Natural killer cell (primary cell): ENCODE results near the gene ATIC. TPM values are rescaled to one million over a fixed set of nuclear protein-coding genes. Genes with fewer than 3 reads are reported as not detected.

Experiments used
- ATAC-seq, 3 donors: fragments of 150-1000 bp in 2 of 3; fragments of 200-7000 bp in 1 of 3; cut with Tn5 transposase; 1 replicate in 1 of 3; 2 replicates in 2 of 3; pipeline ENCODE4 v1.10.0; 2021; ENCODE audit warnings: mild to moderate bottlenecking in 2 of 3, moderate library complexity in 2 of 3
- DNase-seq, 2 donors: peaks; one replicate each; pipeline versions ENCODE4 v3.0.0 to v3.0.0-alpha.2; 2013 to 2021; ENCODE audit warnings: mixed read lengths in 1 of 2
- H3K27ac ChIP-seq: one replicate; pipeline ENCODE4 v1.5.1; 2013; ENCODE audit warnings: mild to moderate bottlenecking, low read length
- H3K27me3 ChIP-seq: one replicate; pipeline ENCODE4 v1.6.1; 2013; ENCODE audit warnings: low read length; ENCODE audit not compliant: control insufficient read depth, insufficient read depth
- H3K36me3 ChIP-seq: one replicate; pipeline ENCODE4 v1.6.1; 2013; ENCODE audit warnings: low read length; ENCODE audit not compliant: control insufficient read depth, insufficient read depth
- H3K4me1 ChIP-seq: one replicate; pipeline ENCODE4 v1.6.1; 2013; ENCODE audit warnings: low read length; ENCODE audit not compliant: control insufficient read depth, insufficient read depth
- H3K4me3 ChIP-seq: one replicate; pipeline ENCODE4 v1.5.1; 2013; ENCODE audit warnings: low read length
- H3K9me3 ChIP-seq: one replicate; pipeline ENCODE4 v1.6.1; 2013; ENCODE audit warnings: low read length; ENCODE audit not compliant: control insufficient read depth, insufficient read depth
- H3K27ac Mint-ChIP-seq, 2 donors: one replicate each; pipeline ENCODE4 v1.8.0; 2022; ENCODE audit warnings: mild to moderate bottlenecking in 2 of 2, mixed read lengths in 2 of 2, moderate library complexity in 1 of 2
- H3K27me3 Mint-ChIP-seq, 2 donors: one replicate each; pipeline ENCODE4 v1.8.0; 2022; ENCODE audit warnings: low read depth in 2 of 2, mixed read lengths in 2 of 2
- H3K36me3 Mint-ChIP-seq: one replicate; pipeline ENCODE4 v1.8.0; 2022; ENCODE audit warnings: mixed read lengths
- H3K4me1 Mint-ChIP-seq, 2 donors: one replicate each; pipeline ENCODE4 v1.8.0; 2022; ENCODE audit warnings: mixed read lengths in 2 of 2
- H3K4me3 Mint-ChIP-seq: one replicate; pipeline ENCODE4 v1.8.0; 2022; ENCODE audit warnings: mild to moderate bottlenecking, moderate library complexity, mixed read lengths
- H3K9me3 Mint-ChIP-seq, 2 donors: one replicate each; pipeline ENCODE4 v1.8.0; 2022; ENCODE audit warnings: mixed read lengths in 2 of 2
- WGBS: methylation state at CpG from one replicate; pipeline ENCODE4 v1.1.7; 2013; ENCODE audit warnings: missing lambda C conversion rate; ENCODE audit not compliant: insufficient coverage; 5-methylcytosine and 5-hydroxymethylcytosine counted together
- intact Hi-C: fragments of 100-400 bp; cut with micrococcal nuclease; formaldehyde crosslinking; loops from one replicate; pipeline ENCODE4 v1.14.2; 2022
- total RNA-seq, 4 donors: library from RNA; stranded (reverse); fragments of 120-200 nt in 1 of 4; gene quantifications; one replicate each; pipeline versions ENCODE4 v1.2.3 to v1.2.4, GENCODE V29; 2013 to 2022
- TF ChIP-seq, protein P1 (sequence below): fragments of 200-600 bp; IDR thresholded peaks from one replicate; pipeline ENCODE4 v1.8.0; 2022; ENCODE audit warnings: antibody characterized with exemption

ATIC gene
- total RNA-seq, 3 donors from 2014 or later (not counting 1 experiment from before 2014, with no cell fraction given), result 33.2 to 49.9 (median 44.5) TPM

DNA sequence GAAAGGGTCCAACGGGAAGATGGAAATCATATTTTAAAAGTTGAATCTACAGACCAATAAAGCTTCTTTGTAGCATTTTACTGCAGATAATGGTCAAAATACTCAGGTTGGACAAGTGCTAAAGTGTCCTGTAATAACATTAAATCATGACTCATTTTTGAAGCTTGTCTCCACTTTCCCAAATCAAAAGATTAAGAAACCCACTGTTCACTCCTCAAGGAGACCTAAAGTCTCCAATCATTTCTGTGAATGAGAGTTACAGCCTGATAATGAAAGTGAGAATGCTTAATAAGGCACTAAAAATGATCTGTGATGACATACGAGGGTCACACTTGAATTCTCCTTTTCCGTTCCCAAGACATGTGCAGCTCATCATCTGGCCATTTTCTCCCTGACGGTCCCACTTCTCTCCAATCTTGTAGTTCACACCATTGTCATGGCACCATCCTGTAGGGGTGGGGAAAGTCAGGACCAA is 53.4 kb downstream of the ATIC start:
- Mint-ChIP-seq H3K27me3 (no peaks in the 10 kb centered on the region), H3K36me3 (no peaks in the 10 kb centered on the region), H3K4me1 (no peaks in the 10 kb centered on the region), H3K4me3 (no peak overlapping the region), H3K27ac (no peak overlapping the region), H3K9me3 (no peaks in the 10 kb centered on the region)
- Histone ChIP-seq H3K4me1 (no peaks in the 10 kb centered on the region), H3K27me3 (no peaks in the 10 kb centered on the region), H3K4me3 (no peak overlapping the region), H3K36me3 (no peaks in the 10 kb centered on the region), H3K9me3 (no peaks in the 10 kb centered on the region), H3K27ac (no peak overlapping the region)
- ATAC-seq (no peak), DNase-seq (no peak)
- 85% methylated on average over 2 of the region's 4 CpGs for WGBS
- TF ChIP-seq, protein P1, sequence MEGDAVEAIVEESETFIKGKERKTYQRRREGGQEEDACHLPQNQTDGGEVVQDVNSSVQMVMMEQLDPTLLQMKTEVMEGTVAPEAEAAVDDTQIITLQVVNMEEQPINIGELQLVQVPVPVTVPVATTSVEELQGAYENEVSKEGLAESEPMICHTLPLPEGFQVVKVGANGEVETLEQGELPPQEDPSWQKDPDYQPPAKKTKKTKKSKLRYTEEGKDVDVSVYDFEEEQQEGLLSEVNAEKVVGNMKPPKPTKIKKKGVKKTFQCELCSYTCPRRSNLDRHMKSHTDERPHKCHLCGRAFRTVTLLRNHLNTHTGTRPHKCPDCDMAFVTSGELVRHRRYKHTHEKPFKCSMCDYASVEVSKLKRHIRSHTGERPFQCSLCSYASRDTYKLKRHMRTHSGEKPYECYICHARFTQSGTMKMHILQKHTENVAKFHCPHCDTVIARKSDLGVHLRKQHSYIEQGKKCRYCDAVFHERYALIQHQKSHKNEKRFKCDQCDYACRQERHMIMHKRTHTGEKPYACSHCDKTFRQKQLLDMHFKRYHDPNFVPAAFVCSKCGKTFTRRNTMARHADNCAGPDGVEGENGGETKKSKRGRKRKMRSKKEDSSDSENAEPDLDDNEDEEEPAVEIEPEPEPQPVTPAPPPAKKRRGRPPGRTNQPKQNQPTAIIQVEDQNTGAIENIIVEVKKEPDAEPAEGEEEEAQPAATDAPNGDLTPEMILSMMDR, result no peak
- intact Hi-C loops, result no loop called here

DNA sequence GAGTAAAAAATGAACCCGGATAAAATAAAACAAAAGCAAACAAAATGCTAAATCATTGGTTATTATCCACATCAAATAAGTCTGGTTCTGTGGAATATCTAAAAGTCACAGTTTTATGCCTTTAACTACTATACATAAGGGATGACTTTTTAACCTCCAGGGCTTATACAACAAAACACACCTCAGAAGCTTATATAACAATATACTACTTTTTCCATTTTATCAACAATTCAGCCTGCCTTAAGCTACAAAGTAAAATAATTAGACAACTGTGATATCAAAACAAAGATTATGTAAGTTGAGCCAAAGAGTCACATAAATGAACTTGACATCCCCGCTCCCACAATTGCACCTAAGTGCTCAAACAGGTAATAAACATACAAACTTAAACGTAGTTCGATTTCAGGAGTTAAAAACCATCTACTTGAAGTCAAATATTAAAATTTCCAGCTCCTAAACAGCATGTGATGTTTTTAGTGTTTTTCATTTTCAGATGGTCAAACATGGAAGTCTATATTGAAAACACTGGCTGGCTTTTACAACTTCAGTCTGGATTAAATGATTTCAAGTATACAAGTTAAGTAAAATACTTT is 54.7 kb downstream of the ATIC start:
- TF ChIP-seq, protein P1, result no peak
- no peak for DNase-seq
- Histone ChIP-seq H3K27me3 (no peaks in the 10 kb centered on the region), H3K9me3 (no peaks in the 10 kb centered on the region), H3K4me3 (no peak overlapping the region), H3K27ac (no peak overlapping the region), H3K4me1 (no peaks in the 10 kb centered on the region), H3K36me3 (no peaks in the 10 kb centered on the region)
- Mint-ChIP-seq H3K4me3 (no peak overlapping the region), H3K36me3 (no peaks in the 10 kb centered on the region), H3K27ac (no peak overlapping the region), H3K9me3 (no peaks in the 10 kb centered on the region), H3K4me1 (no peaks in the 10 kb centered on the region), H3K27me3 (no peaks in the 10 kb centered on the region)
- 100% methylated on average over 3 of the region's 4 CpGs for WGBS
- no peak for ATAC-seq
- intact Hi-C loops, result no loop called here

DNA sequence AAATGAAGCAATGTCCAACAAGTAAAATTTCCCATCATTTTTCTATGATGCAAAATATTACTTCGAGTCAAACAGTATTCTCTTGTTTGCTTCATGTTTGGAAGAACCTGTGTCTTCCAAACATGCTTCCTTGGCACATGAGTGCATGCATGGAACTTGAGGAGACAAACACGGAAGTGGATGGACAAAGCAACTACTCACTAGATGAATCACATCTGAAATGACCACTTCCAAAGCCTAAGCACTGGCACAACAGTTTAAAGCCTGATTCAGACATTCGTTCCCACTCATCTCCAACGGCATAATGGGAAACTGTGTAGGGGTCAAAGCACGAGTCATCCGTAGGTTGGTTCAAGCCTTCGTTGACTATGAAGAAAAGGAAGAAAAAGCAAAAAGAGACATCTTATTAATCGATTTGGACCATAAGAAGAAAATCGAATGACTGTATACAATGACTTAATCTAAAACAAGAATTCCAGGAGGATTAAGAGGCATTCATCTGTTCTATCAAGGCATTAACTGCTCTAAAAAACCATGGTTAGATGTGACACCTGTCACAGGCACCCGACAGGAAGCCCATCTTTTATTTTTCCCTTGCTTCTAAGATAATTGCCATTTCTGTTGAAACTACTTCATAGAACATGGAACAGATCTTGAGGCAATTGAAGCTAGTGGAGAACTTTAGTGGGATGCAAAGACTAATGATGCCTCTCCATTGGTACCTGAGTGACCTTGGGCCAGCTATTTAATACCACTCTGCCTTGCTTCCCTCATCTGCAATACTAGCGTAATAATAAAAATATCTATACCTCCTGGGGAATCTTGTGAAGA is 56.0 kb downstream of the ATIC start:
- Mint-ChIP-seq H3K4me1 (no peaks in the 10 kb centered on the region), H3K27me3 (no peaks in the 10 kb centered on the region), H3K4me3 (no peak overlapping the region), H3K36me3 (no peaks in the 10 kb centered on the region), H3K9me3 (no peaks in the 10 kb centered on the region), H3K27ac (no peak overlapping the region)
- no peak for ATAC-seq
- H3K27me3 ChIP-seq, result no peaks in the 10 kb centered on the region
- H3K27ac ChIP-seq, result no peak overlapping the region
- no peak for DNase-seq
- H3K4me3 ChIP-seq, result no peak overlapping the region
- 97% methylated on average over 10 of the region's 11 CpGs for WGBS
- no peaks in the 10 kb centered on the region for H3K4me1 ChIP-seq
- intact Hi-C loops, result no loop called here
- H3K36me3 ChIP-seq, result no peaks in the 10 kb centered on the region
- TF ChIP-seq, protein P1, result no peak
- no peaks in the 10 kb centered on the region for H3K9me3 ChIP-seq
